Prostate gland (tissue), 2 donors: ENCODE measurements around the gene TOMM20. TPM values are rescaled to one million over a fixed set of nuclear protein-coding genes. Genes with fewer than 3 reads are reported as not detected.
"Not testable (repeated sequence)": the region's sequence is repeated elsewhere in the genome, so short reads cannot be mapped to it uniquely, and the experiment has no call there.

Experiments used
- DNase-seq: peaks from one replicate; pipeline ENCODE4 v3.0.0-alpha.2; 2019; ENCODE audit warnings: low spot score
- H3K27ac ChIP-seq, 2 donors: fragments of 200-600 bp; sonication (generic); 2 replicates each; pipeline ENCODE4 v1.5.1; 2017 to 2019
- H3K27me3 ChIP-seq: fragments of 200-600 bp; sonication (generic); replicated peaks from 2 replicates; pipeline ENCODE4 v1.5.1; 2019; ENCODE audit not compliant: insufficient read depth
- H3K36me3 ChIP-seq, 2 donors: fragments of 200-600 bp; sonication (generic); 1 replicate in 1 of 2; 2 replicates in 1 of 2; pipeline versions ENCODE4 v1.5.1 to v1.8.1; 2017 to 2019
- H3K4me1 ChIP-seq: fragments of 200-600 bp; sonication (generic); replicated peaks from 2 replicates; pipeline ENCODE4 v1.5.1; 2019
- H3K4me3 ChIP-seq, 2 donors: fragments of 200-600 bp; sonication (generic); 2 replicates each; pipeline ENCODE4 v1.5.1; 2017 to 2019
- H3K9me3 ChIP-seq: fragments of 200-600 bp; sonication (generic); 2 replicates; pipeline ENCODE4 v1.5.1; 2017
- POLR2A ChIP-seq: fragments of 450-650 bp; IDR thresholded peaks from one replicate; pipeline ENCODE4 v1.6.1; 2016; ENCODE audit warnings: antibody characterized with exemption, mild to moderate bottlenecking
- POLR2AphosphoS5 ChIP-seq: sonication (generic); formaldehyde crosslinking; IDR thresholded peaks from one replicate; pipeline ENCODE4 v1.6.1; 2017; ENCODE audit warnings: antibody characterized with exemption
- WGBS: methylation state at CpG from one replicate; pipeline ENCODE4 v1.1.5; 2018; 5-methylcytosine and 5-hydroxymethylcytosine counted together
- intact Hi-C: fragments of 100-400 bp; cut with DNase I; formaldehyde crosslinking; loops from one replicate; pipeline ENCODE4 v1.14.2; 2022
- total RNA-seq, 2 donors: library from RNA; depleted of rRNA; stranded (reverse); fragments of >200 nt; gene quantifications; one replicate each; pipeline ENCODE4 v1.1.0, GENCODE V29; 2016
- TF ChIP-seq, protein P1 (sequence below), 4 experiments: fragments of 200-600 bp in 2 of 4; fragments of 450-650 bp in 2 of 4; sonication (generic) in 2 of 4; IDR thresholded peaks; 1 replicate in 3 of 4; 2 replicates in 1 of 4; pipeline ENCODE4 v1.5.1; 2016 to 2019; ENCODE audit warnings: antibody characterized with exemption in 4 of 4, mild to moderate bottlenecking in 2 of 4, moderate library complexity in 2 of 4

Gene TOMM20
- total RNA-seq, 2 donors from 2014 or later, result 77.1 to 135 TPM

DNA sequence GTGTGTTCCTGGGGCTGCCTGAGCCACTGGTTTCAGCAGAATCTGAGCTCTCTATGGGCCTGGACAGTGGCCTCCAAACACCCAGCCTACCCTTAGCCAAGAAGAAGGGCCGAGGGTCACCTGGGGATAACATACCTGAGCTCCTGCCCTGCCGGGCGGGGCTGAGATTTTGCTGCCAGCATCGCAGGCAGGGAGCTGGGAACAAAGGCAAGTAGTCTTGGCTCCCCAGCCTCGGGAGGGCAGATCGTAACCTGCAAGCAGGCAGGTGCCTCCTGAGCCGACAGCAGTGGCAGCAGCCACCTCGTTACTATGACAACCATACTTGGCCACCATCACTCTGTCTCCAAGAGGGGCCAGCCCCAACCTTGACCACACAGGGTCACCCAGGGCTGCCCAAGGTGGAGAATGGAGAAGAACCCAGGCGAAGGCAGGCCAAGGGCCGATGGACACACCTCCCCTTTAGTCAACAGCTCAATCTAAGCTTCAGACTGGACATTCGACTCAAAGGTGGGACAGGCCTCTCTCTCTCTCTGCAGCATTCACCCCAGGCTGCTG is 54.6 kb downstream of the TOMM20 start:
- H3K4me3 ChIP-seq, result no peak overlapping the region
- no peaks in the 10 kb centered on the region for H3K9me3 ChIP-seq
- intact Hi-C loops, result no loop called here
- peak; percentile 74 for DNase-seq
- H3K36me3 ChIP-seq, result no peaks in the 10 kb centered on the region
- TF ChIP-seq, protein P1, sequence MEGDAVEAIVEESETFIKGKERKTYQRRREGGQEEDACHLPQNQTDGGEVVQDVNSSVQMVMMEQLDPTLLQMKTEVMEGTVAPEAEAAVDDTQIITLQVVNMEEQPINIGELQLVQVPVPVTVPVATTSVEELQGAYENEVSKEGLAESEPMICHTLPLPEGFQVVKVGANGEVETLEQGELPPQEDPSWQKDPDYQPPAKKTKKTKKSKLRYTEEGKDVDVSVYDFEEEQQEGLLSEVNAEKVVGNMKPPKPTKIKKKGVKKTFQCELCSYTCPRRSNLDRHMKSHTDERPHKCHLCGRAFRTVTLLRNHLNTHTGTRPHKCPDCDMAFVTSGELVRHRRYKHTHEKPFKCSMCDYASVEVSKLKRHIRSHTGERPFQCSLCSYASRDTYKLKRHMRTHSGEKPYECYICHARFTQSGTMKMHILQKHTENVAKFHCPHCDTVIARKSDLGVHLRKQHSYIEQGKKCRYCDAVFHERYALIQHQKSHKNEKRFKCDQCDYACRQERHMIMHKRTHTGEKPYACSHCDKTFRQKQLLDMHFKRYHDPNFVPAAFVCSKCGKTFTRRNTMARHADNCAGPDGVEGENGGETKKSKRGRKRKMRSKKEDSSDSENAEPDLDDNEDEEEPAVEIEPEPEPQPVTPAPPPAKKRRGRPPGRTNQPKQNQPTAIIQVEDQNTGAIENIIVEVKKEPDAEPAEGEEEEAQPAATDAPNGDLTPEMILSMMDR (IDR thresholded peaks at IDR 0.05), result no peak
- TF ChIP-seq POLR2A (no peak), POLR2AphosphoS5 (no peak)
- peaks cover 20% of the 10 kb centered on the region for H3K4me1 ChIP-seq
- no peaks in the 10 kb centered on the region for H3K27me3 ChIP-seq
- peak overlapping the region; percentile 85 to 90 for H3K27ac ChIP-seq
- WGBS, result 36% methylated on average over 8 of the region's 11 CpGs

DNA sequence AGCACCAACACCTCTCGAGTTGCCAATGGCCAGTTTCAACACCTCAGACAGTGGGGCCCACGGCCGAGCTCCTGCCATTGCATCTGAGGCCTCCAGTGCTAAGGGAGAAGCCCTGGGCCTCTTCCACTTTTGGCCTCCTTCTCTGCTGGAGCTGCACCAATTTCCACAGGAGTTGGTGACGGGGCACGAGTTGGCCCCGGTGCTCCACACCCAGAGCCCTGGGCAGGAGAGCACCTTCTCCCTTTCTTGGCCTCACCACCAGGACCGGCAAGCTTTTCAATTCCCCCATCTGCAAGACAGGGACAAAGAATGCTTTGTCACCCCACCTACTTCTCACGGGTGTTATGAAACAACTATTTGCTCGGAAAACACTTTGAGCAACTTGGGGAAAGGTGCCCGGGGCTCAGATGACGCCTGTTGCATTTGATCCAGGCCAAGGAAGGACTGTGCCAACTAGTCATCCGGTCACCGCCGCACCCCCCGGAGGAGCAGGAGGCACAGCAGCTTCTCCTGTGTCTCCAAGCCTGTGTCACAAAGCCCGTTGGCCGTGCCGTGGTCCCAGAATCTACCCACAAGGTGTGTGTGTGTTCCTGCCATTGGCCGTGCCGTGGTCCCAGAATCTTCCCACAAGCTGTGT is 55.2 kb downstream of the TOMM20 start:
- Histone ChIP-seq H3K4me1 (peaks cover 20% of the 10 kb centered on the region), H3K27me3 (no peaks in the 10 kb centered on the region), H3K9me3 (no peaks in the 10 kb centered on the region), H3K27ac (peak overlapping the region; percentile 85 to 90), H3K4me3 (no peak overlapping the region), H3K36me3 (no peaks in the 10 kb centered on the region)
- intact Hi-C loops, result no loop called here
- DNase-seq, result peak; percentile 95
- WGBS, result 39% methylated on average over 12 of the region's 20 CpGs
- TF ChIP-seq, protein P1 (IDR thresholded peaks at IDR 0.05), result peak in 2 of 4 experiments; percentile 40 to 58
- TF ChIP-seq POLR2AphosphoS5, result peak; percentile 98
- peak; percentile 23 for TF ChIP-seq POLR2A

DNA sequence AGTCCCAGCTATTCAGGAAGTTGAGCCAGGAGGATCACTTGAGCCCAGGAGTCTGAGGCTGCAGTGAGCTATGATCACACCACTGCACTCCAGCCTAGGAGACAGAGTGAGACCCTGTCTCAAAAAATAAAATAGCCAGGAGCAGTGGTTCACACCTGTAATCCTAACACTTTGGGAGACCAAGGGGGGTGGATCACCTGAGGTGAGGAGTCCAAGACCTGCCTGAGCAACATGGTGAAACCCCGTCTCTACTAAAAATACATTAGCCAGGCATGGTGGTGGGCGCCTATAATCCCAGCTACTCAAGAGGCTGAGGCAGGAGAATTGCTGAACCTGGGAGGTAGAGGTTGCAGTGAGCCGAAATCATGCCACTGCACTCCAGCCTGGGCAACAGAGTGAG is 56.1 kb downstream of the TOMM20 start:
- 96% methylated on average over 3 of the region's 3 CpGs for WGBS
- H3K4me3 ChIP-seq, H3K36me3 ChIP-seq, DNase-seq, H3K27me3 ChIP-seq, H3K9me3 ChIP-seq, intact Hi-C loops: not testable (repeated sequence)
- H3K4me1 ChIP-seq, result peaks cover 20% of the 10 kb centered on the region
- peak overlapping the region; percentile 85 to 90 for H3K27ac ChIP-seq

DNA sequence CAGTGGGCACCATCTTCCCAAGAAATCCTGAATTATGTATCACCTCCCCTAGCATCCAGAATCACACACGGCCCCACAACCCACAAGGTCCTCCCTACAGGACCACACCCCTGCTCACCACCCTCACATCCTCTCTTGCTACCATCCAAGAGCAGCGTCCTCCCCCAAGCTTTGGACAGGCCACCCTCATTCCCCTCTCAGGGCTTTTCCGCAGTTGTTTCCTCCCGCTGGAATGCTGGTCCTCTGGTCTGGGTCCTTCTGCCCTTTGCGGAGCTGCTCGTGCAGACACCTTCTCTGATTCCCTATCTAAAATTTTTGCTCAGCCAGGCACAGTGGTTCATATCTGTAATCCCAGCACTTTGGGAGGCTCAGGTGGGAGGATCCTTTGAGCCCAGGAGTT is 56.5 kb downstream of the TOMM20 start:
- Histone ChIP-seq H3K4me1 (peaks cover 20% of the 10 kb centered on the region), H3K27me3 (no peaks in the 10 kb centered on the region), H3K27ac (peak overlapping the region in 1 of 2 donors; percentile 85), H3K4me3 (no peak overlapping the region), H3K36me3 (no peaks in the 10 kb centered on the region), H3K9me3 (no peaks in the 10 kb centered on the region)
- WGBS, result 96% methylated on average over 6 of the region's 6 CpGs
- intact Hi-C loops, result no loop called here
- TF ChIP-seq POLR2AphosphoS5 (no peak), POLR2A (no peak)
- TF ChIP-seq, protein P1 (IDR thresholded peaks at IDR 0.05), result no peak
- no peak for DNase-seq

DNA sequence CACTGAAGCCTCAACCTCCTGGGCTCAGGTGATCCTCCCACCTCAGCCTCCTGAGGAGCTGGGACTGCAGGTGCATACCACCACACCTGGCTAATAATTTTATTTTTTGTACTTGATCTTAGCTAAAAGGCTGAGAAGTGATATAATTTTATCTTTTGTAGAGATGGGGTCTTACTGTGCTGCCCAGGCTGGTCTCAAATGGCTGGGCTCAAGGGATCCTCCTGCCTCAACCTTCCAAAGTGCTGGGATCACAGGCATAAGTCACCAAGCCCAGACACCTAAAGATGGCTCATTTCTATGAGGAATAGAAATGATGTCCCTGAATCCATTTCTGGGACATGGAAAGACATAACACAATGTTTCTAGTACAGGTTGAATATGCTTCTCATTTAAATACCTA is 57.8 kb downstream of the TOMM20 start:
- H3K27ac ChIP-seq, result no peak overlapping the region
- TF ChIP-seq POLR2A, result no peak
- TF ChIP-seq, protein P1 (IDR thresholded peaks at IDR 0.05), result no peak
- no peak for TF ChIP-seq POLR2AphosphoS5

More for the DNA sequence above, 57.8 kb downstream of the TOMM20 start:
- intact Hi-C loops, result no loop called here
- Histone ChIP-seq H3K27me3 (no peaks in the 10 kb centered on the region), H3K9me3 (no peaks in the 10 kb centered on the region), H3K4me3 (no peak overlapping the region), H3K36me3 (no peaks in the 10 kb centered on the region), H3K4me1 (peaks cover 19% of the 10 kb centered on the region)
- no peak for DNase-seq
